HS-5 (cell line): ENCODE measurements around the gene PAEP.

Experiments
- DNase-seq: peaks from one replicate; pipeline ENCODE4 v3.0.0-alpha.2; 2012; ENCODE audit warnings: low read depth

PAEP gene

DNA sequence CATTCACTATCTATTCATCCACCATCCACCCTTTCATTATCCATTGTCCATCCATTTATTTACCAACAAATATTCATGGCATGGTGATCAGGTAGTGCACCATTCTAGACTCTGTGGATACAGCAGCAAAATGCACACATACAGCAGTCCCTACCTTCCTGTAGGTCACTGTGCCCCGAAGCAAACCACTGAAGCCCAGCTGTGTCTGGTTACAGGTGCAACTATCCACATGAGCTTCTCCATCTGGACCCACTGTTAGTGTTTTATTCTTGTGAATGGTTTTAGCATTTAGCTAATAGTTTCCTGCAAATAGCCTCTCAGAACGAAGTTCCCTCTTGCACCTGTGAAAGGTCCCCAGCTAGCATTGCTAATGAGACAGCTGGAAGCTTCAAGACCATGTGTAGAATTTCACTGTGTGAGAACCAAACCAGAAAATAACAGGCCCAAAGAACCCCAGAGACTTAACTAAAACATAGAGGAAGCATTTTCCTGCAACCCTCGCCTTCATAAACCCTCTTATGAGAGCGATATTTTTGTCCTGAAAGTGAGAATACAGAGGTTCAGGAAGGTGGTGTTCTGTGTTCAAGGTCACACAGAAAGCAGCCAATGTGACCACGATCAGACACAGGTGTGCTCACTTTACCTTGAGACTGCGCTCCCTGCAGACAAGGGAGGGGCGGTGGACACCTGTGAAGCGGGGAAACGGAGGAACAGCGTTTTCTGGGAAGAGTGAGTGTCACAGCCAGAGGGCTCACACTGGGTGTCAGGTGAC is 18.5 kb downstream of the PAEP start:
- no peak for DNase-seq

DNA sequence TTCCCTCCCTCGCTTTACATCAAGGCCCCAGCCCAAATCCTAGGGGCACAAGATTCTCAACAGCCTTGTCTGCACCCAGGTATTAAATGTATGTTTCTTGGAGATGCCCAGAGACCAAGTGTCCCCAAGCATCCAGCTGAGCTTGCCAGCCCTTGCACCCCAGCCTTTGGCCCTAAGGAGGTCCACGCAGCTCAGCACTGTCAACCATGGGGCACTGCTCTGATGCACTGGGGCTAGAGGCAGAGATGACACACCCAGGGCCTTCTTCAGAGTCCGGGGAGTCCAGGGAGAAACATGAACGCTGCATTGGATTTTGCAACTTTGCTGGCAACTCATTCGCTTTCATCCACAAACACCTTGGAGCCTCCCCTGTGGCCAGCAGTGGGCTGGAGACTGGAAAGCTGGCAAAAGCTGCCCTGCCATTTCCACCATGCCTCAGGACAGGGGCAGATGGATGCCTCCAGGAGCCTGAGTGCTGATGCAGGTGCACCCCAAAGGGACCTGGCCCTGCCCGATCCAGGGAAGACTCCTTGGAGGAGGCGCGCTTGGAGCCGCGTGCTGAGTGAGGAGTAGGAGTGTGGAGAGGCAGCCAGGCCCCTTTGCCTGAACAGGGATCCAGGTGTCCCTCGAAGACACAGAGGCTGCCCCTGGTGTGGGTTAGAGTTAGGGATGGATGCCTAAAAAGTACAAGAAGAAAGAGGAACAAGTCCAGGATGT is 19.3 kb downstream of the PAEP start:
- DNase-seq: no peak

- DNase-seq: no peak
Measured at GRCh38 chr9:135581636-135582426, 20.3 kb downstream of the PAEP start.

DNA sequence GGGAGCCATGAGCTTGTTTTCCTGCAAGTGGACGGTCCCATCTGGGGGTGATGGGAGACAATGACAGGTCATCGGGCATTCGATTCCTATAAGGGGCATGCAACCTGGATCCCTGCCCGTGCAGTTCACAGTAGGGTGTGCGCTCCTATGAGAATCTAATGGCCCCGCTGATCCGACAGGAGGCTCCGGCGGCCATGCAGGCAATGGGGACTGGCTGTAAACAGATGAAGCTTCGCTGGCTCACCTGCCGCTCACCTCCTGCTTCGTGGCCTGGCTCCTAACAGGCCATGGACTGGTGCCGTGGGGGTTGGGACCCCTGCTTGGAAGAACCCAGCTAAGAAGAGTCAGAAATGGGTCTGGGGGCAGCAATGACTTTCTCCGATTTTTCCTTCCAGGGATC is 21.0 kb downstream of the PAEP start:
- DNase-seq: no peak

DNA sequence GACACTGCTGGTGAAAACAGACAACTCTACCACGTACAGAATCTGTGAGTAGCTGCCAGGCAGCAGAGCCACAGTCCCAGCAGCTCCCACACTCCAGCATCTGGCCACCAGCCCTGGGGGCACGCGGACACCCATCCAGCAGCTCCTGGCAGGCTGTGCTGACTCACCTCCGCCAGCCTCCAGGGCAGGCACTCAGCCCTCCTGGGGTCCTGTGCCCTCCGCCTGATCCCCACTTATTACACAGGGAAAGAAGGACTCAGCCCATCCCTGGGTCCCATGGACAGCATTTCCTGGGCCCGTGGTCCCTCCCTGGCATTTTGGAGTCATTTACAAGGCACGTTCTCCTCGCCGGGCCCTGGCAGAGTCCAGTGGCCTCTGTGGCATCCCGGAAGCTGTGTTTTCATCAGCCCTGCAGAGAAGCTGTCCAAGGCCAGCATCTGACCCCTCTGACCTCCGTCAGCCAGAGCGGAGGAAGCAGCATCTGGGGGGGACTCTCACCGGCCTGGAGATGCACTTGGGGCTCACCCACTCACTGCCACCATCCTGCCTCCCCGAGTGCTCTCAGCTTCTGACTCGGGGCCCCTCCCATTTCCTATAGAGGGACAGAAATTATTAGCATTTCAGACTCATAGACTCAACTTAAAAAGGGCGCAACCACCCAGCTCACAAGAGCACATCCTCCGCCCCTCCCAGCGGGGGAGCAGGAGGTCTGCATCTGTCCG is 21.6 kb downstream of the PAEP start:
- no peak for DNase-seq

GRCh38 chr9:135583688-135584011 is 22.1 kb downstream of the PAEP start:
- no peak for DNase-seq

GRCh38 chr9:135584371-135584770 is 22.8 kb downstream of the PAEP start:
- no peak for DNase-seq

DNA sequence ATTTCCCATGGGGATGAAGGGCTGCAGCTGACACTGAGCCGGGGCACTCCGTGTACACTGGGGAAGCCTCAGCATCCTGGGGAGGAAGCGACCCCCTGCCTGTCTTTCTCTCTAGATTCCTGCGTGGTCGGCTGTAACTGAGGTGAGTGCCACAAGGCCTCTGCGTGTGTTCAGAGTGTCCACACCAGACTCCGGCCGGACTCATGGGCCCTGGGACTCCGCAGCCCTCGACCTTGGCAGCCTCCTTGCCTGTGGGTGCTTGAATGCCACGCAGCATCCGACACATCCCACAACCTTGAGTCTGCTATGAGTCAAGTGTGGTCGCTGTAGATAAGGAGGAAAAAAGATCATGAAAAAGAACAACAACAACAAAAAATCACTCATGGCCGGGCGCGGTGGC is 23.4 kb downstream of the PAEP start:
- no peak for DNase-seq

DNA sequence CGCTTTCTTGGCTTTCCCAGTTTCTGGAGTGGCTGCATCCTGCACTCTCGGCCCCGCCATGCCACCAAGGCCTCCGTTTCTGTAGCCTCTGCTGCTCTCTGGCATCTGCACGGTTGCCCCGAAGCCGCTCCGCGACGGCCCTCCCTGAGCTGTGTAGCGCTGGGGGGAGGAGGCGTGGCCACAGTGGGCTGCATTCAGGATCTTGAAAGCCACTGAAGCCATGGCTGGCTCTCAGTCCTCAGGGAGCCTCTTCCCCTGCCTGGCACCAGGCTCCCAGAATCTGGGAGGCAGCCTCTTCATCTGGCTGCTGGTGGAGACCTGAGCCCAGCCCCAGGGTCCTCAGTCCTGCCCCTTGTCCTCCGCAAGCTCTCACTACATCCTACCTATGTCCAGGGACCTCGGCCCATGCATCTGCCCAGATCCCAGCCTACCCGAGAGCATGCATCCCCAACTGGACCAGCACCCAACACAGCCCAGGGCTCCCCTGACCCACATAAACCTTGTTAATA is 25.1 kb downstream of the PAEP start:
- no peak for DNase-seq

GRCh38 chr9:135587658-135588057 is 26.1 kb downstream of the PAEP start:
- DNase-seq: no peak

DNA sequence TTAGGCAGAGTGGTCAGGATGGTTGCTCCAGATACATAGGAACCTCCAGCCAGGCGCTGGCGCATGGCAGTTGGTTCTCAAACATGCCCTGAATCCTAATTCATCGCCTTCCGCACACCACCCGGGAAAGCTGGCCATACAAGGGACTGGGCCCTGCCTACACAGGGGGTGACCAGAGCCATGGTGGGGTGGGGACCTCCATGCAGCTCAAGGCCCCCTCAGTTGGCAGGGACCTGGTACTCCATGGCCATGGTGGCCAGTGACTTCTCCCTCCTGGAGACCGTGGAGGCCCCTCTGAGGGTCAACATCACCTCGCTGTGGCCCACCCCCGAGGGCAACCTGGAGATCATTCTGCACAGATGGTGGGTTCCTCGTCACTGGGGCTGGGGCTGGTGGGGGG is 26.8 kb downstream of the PAEP start:
- no peak for DNase-seq

- DNase-seq: no peak
Measured at GRCh38 chr9:135588886-135589595, 27.5 kb downstream of the PAEP start.

- no peak for DNase-seq
Measured at GRCh38 chr9:135589596-135590485, 28.3 kb downstream of the PAEP start.

DNA sequence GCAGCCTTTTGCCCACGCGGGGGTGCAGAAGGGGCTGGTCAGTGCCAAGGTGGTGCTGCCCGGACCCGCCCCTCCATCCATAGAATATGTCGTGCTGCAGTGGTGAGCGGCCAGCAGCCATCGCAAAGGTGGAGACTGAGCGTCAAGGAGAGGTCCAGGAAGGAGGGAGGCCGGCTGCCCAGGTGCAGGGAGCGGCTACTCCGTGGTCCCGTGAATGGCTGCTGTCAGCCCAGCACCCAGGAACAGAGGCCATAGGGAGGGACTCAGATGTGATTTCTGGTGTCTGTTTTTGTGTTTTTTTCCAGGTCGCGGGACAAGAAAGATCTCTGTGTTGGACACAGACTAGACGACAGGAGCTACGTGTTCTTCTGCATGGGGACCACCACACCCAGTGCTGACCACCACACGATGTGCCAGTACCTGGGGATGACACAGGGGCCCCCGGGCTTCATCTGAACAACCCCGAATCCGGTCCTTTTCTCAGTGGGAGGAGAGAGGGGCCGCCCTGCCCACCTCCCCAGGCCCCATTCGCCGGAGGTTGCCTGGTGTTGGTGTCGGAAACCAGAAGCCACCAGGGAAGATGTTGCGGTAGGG is 29.0 kb downstream of the PAEP start:
- DNase-seq: no peak

- no peak for DNase-seq
Measured at GRCh38 chr9:135591506-135592330, 30.2 kb downstream of the PAEP start.

DNA sequence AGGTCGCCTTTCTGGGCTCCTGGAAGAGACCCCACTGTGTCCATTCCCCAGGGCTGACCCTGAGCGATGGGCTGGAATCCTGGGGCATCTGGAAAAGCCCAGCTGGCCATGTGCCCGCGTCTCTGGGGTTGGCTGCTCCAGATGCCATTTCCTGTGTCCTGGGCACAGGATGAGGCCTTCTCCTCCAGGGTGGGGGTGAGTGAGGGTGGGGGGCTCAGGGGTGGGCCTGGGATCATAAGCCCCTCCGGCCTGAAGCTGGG is 30.7 kb downstream of the PAEP start:
- DNase-seq: no peak

GRCh38 chr9:135592625-135593024 is 31.1 kb downstream of the PAEP start:
- no peak for DNase-seq

- no peak for DNase-seq
Measured at GRCh38 chr9:135596211-135596610, 34.7 kb downstream of the PAEP start.

DNA sequence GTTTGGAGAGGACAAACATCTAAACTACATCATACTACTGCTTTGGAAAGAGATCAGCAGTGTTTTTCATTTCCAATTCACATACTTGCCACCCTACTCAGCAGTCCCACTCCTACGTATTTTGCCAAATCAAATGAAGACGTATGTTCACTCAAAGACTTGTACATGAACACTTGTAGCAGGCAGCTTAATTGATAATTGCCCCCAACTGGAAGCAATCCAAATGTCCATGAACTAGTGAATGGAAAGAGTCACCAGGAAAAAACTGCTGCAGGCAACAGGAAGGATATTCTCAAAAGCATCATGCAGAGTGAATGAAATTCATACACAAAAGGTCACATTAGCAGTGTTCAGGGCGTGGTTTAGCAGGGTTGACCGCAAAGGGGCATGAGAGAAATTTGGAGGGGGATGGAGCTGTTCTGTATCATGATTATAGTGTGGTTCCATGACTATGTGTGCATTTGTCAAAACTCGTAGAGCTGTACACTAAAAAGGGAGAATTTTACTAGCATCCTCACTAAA is 38.8 kb downstream of the PAEP start:
- DNase-seq: no peak
